Measurements from ENCODE around the gene SRMS.
A peak's percentile ranks its signal among the peaks of the same experiment; 100 is the strongest.
"Not testable (repeated sequence)": the region's sequence is repeated elsewhere in the genome, so short reads cannot be mapped to it uniquely, and the experiment has no call there.

The SRMS gene

GRCh38 chr20:63565021-63565698 is 17.6 kb upstream of the SRMS start:
- DNase-seq = no peak

- no peak for DNase-seq
These were observed 16.7 kb upstream of the SRMS start for GRCh38 chr20:63564036-63564810.

DNA sequence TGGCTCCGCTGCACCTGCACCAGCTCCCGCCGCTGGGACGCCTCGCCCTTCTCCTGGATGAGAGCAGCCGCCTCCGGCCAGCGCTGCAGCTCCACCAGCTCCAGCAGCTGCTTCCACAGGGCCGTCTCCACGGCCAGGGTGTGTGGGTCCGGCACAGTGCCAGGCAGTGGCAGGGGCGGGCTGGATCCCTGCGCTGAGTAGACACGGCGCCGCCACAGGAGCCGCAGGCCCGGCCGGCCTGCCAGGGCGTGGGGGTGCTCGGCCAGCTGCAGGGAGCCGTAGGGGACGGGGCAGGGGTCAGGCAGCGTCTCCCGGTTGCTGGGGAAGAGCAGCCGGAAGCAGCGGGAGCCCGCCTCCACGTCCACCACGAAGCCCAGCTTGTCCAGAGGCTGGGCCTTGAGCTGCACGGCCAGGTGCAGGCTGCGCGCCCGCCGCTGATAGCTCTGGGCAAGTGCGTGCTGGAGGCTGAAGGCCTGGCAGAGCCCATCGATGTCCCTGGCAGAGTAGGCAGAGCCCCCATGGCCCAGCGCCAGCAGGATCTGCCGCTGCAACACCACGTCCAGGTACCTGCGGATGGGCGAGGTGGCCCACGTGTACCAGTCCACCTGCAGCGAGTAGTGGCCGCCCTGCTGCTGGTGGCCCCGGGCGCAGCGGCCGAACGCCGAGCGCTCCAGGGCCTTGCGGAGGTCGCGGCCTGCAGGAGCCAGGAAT is 15.8 kb upstream of the SRMS start:
- DNase-seq = no peak

DNA sequence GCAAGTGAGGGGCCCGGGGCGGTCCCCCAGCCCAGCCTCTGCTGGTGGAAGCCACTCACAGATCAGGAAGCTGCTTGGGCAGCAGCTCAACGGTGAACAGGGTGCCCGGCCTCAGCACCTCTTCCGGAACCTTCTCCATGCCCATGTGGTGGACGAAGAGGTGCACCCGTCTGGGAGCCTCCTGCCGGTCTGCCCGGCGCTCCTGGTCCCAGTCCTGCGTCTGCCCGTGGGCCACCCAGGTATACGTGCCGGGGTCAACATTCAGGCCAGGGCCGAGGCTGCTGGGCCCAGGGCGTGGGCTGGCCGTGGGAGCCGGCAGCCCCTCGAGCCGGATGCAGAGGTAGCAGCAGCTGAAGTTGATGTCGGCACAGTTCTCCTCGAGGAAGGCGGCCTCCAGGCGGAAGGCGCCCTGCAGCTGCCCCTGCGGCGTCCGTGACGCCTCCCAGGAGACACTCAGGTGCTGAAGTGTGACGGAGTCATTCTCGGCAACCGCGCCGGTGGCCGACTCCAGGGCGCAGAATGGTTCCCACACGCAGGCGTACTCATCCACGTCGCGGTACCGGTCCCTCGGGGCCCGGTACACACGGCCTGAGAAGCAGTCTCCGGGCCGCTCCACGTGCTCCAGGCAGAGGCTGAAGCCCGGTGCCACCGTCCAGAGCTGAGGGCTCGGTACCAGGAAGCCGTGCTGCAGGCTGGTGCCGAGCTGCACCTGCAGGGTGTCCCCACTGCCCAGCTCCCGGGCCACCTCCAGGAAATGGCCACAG is 15.1 kb upstream of the SRMS start:
- DNase-seq = no peak

DNA sequence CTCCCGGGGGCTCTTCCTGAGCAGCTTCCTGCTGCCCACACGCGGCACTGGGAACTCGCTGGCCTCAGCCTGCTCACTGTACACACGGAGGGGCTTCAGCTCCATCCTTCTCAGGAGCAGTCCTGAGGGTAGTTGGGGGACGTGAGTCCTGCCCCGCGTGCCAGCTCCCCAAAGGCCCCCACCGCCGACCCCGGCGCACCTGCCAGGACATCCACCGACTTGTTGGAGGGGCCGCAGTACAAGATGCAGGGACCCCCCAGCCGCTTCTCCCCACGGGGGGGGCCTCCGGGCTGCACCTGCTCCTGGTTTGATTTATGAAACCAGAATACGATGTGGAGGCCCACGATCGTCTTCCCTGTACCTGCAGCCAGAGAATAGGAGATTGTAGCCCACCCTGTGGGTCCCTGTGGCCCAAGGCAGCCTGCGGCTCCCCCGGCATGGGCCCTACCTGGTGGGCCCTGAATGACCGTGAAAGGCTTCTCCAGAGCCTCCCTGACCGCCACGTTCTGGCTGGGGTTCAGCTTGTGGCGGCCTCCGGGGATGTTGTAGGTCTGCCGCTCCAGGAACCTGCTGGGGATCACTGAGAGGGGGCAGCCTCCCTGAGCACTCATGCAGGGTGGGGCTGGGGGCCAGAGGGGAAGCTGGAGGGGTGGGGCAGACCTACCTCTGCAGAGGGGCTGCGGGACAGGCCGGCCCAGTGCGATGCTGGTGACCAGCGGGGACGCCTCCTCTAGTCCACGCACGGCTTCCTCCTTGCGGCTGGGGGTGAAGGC is 14.3 kb upstream of the SRMS start:
- DNase-seq = no peak

DNA sequence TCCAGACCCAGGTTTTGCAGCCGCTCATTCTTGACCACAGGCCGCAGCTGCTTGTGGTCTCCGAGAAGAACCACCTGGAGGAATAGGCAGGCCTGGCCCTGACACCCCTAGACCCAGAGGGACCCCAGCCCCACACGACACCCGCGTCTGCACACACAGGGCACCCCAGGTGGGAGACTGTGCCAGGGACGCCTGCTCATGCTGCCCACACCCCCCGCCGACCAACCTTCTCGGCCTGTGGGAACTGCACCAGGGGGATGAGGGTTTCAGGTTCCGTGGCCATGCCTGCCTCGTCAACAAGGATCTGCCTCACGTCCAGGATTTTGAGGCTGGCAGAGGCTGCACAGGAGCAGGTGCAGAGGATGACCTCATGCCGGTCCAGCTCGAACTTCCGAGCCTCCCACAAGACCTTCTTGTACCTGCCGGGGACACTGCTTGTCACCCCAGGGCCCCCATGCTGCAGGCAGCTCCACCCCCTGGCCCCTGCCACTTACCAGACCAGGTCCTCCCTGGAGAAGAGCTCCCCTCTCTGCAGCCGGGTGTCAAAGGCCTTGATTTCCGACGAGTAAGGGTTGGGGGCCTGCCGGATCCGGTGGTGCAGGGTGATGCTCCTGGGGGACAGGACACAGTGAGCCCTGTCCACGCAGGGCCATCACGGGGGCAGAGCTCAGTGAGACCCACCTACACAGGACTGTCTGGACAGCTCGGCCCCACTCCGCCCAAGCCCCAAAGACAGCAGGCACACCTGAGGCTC is 13.5 kb upstream of the SRMS start:
- no peak for DNase-seq

DNA sequence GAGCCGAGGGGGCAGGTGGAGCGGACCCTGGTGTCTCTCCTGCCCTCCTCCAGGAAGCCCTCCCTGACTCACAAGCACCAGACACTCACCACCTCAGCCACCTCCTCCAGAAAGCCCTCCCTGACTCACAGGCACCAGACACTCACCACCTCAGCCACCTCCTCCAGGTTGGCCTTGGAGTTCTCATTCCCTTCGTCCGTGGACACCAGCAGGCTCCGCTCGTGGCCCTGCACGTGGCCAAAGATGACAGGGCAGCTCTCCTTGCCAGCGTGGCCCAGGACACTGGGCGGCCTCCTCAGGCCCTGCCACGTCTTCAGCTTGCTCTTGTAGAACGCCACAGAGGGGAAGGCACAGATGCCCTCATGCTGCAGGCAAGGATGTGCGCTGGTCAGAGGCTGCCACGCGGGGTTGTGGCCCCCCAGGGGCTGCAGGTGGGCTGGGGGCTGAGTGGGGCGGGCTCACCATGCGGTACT is 12.8 kb upstream of the SRMS start:
- no peak for DNase-seq

DNA sequence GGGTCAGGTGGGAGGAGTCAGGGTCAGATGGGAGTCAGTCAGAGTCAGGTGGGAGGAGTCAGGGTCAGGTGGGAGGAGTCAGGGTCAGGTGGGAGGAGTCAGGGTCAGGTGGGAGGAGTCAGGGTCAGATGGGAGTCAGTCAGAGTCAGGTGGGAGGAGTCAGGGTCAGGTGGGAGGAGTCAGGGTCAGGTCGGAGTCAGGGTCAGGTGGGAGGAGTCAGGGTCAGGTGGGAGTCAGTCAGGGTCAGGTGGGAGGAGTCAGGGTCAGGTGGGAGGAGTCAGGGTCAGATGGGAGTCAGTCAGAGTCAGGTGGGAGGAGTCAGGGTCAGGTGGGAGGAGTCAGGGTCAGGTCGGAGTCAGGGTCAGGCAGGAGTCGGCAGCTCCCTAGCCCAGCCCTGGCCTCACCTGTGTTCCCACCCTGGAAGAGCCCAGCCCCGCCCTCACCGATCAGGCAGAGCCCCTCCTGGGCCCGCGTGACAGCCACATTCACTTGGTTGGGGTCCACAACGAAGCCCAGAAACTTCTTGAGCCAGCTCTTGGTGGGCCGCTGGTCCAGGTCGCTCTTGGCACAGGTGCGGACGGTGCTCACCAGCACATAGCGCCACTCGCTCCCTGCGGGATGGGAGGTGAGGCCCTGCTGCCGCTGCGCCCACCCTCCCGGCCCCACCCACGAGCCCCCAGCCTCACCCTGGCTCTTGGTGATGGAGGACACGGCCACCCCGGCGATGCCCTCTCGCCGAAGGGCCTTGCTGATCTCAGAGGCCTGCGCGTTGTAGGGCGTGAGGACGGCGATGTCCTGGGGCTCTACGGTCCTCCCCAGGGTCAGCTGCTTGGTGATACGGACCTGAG is 12.2 kb upstream of the SRMS start:
- not testable (repeated sequence) for DNase-seq

GRCh38 chr20:63558804-63559484 is 11.4 kb upstream of the SRMS start:
- DNase-seq = no peak

DNA sequence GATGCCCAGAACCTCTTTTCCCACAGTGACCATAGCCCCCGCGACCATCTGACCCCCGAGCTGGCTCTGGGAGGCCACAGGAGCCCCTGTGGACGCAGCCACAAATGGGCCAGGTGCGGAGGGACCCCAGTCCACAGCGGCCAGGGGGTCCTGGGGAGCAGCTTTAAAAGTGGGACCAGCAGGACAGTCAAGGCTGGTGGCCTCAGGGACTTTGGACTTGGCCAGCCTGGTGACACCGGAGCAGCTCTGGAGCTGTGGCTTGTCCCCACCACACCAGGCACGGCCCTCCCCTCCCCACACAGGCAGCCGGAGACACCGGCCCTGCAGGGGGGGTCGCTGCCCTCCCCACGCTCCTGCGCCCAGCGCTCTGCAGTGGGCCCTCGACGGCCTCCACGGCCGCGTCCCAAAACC is 9.9 kb upstream of the SRMS start:
- DNase-seq = no peak

GRCh38 chr20:63556873-63557478 is 9.4 kb upstream of the SRMS start:
- DNase-seq = no peak

- DNase-seq = no peak
These were observed 8.3 kb upstream of the SRMS start for GRCh38 chr20:63555661-63556381.

DNA sequence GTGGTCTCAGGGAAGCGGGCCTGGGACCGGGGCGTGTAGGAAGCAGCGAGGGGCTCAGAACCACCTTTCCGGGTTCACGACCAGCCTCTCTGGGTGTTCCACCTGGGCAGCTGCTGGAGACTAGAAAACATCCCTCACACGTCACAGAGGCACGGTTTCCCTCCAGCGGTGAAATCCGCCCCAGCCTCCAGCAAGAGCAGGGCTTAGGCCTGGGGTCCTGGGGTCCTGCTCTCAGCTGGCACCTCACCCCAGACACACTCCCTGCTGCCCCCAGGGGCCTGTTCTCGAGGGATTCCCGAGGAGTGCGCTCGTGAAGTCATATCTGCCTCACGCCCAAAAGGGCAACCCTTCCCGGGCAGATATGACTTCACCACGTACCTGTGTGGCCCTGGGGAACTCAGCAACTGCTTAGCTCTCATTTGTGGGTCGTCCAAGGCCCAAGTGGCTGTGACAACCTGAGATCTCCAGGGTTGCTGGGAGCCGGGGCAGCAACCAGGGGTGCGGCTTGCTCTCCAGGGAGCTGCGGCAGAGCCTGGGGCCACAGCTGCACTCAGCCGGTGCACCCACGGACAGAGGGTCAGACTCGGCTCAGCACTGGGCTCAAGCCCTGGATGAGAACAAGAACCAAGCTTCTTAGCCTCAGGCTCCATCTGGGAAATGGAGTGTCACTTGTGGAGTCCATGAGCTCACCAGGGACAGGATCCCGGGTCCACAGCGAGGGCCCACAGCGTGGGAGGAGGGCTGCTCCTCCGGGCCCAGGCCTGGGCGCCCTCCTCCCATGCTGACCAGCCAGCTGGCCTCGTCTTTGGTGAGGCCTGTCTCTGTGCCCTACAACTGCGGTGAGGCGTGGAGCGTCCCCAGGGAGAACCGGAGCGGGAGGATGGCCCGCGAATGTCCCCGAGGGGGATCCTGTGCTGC is 7.1 kb upstream of the SRMS start:
- DNase-seq = no peak

- peak; percentile 36 for DNase-seq
These were observed 6.4 kb upstream of the SRMS start, which contains the start of gene FNDC11 for GRCh38 chr20:63553933-63554290. Gene FNDC11 (plus strand): TSS chr20:63554159. CDS start chr20:63555664, 1,505 bp downstream.

- peak; percentile 92 for DNase-seq
These were observed 5.8 kb upstream of the SRMS start for GRCh38 chr20:63553251-63553932.

GRCh38 chr20:63552481-63553249 is 5.1 kb upstream of the SRMS start:
- DNase-seq = peak; percentile 64

Measured in OCI-M1 (cell line).